WERI-Rb-1 (cell line): ENCODE results near the gene TDRD7.

Source experiments
- DNase-seq: peaks from one replicate; pipeline ENCODE4 v3.0.0-alpha.2; 2020
- H3K27ac ChIP-seq: fragments of 250-450 bp; sonication (Bioruptor Pico); 2 replicates; pipeline ENCODE4 v1.5.1; 2020; ENCODE audit warnings: mild to moderate bottlenecking, moderate library complexity
- H3K27me3 ChIP-seq: fragments of 250-450 bp; sonication (Bioruptor Pico); 2 replicates; pipeline ENCODE4 v1.5.1; 2021; ENCODE audit warnings: mild to moderate bottlenecking, low read depth, moderate library complexity; ENCODE audit not compliant: insufficient read depth, severe bottlenecking
- H3K36me3 ChIP-seq: fragments of 250-450 bp; sonication (Bioruptor Pico); 2 replicates; pipeline ENCODE4 v1.5.1; 2020; ENCODE audit warnings: mild to moderate bottlenecking, moderate library complexity
- H3K4me3 ChIP-seq: 2 replicates; pipeline ENCODE4 v1.5.1; 2011; ENCODE audit warnings: low read depth, mild to moderate bottlenecking, control low read depth, low read length
- H3K9me3 ChIP-seq: fragments of 250-450 bp; sonication (Bioruptor Pico); 2 replicates; pipeline ENCODE4 v1.5.1; 2021; ENCODE audit warnings: mild to moderate bottlenecking, moderate library complexity; ENCODE audit not compliant: severe bottlenecking
- CTCF ChIP-seq: IDR thresholded peaks from 2 replicates; pipeline ENCODE4 v1.5.1; 2011; ENCODE audit warnings: low read depth, mild to moderate bottlenecking, control low read depth, inconsistent platforms, low read length

The TDRD7 gene

GRCh38 chr9:97506787-97507186 lies 94.9 kb downstream of the TDRD7 start:
- no peak for DNase-seq
- Histone ChIP-seq H3K36me3 (no peaks in the 10 kb centered on the region), H3K27ac (no peak overlapping the region), H3K9me3 (no peaks in the 10 kb centered on the region), H3K27me3 (peaks cover 5% of the 10 kb centered on the region), H3K4me3 (no peak overlapping the region)
- no peak for TF ChIP-seq CTCF

- H3K4me3 ChIP-seq: no peak overlapping the region
- TF ChIP-seq CTCF: no peak
- H3K36me3 ChIP-seq: no peaks in the 10 kb centered on the region
- no peaks in the 10 kb centered on the region for H3K9me3 ChIP-seq
- H3K27me3 ChIP-seq: no peaks in the 10 kb centered on the region
- no peak overlapping the region for H3K27ac ChIP-seq
- no peak for DNase-seq
These were observed 95.6 kb downstream of the TDRD7 start for GRCh38 chr9:97507428-97507984.

GRCh38 chr9:97508852-97509251 lies 97.0 kb downstream of the TDRD7 start:
- H3K27ac ChIP-seq: no peak overlapping the region
- H3K4me3 ChIP-seq: no peak overlapping the region
- no peaks in the 10 kb centered on the region for H3K36me3 ChIP-seq
- TF ChIP-seq CTCF: no peak
- H3K9me3 ChIP-seq: no peaks in the 10 kb centered on the region
- H3K27me3 ChIP-seq: no peaks in the 10 kb centered on the region
- no peak for DNase-seq

- TF ChIP-seq CTCF: no peak
- no peak for DNase-seq
- H3K27ac ChIP-seq: no peak overlapping the region
These were observed 99.1 kb downstream of the TDRD7 start for GRCh38 chr9:97510797-97511654.

GRCh38 chr9:97511655-97512427 lies 99.9 kb downstream of the TDRD7 start:
- Histone ChIP-seq H3K4me3 (no peak overlapping the region), H3K36me3 (no peaks in the 10 kb centered on the region), H3K9me3 (no peaks in the 10 kb centered on the region), H3K27ac (no peak overlapping the region), H3K27me3 (no peaks in the 10 kb centered on the region)
- no peak for DNase-seq
- TF ChIP-seq CTCF: no peak

More at GRCh38 chr9:97510797-97511654, 99.1 kb downstream of the TDRD7 start:
- H3K4me3 ChIP-seq: no peak overlapping the region
- no peaks in the 10 kb centered on the region for H3K9me3 ChIP-seq
- no peaks in the 10 kb centered on the region for H3K36me3 ChIP-seq
- H3K27me3 ChIP-seq: no peaks in the 10 kb centered on the region
